ENCODE data around the gene MRPS9. TPM values are rescaled to one million over a fixed set of nuclear protein-coding genes. Genes with fewer than 3 reads are reported as not detected.

Gene MRPS9
- total RNA-seq, 1 experiment from 2014 or later: 60.0 TPM

DNA sequence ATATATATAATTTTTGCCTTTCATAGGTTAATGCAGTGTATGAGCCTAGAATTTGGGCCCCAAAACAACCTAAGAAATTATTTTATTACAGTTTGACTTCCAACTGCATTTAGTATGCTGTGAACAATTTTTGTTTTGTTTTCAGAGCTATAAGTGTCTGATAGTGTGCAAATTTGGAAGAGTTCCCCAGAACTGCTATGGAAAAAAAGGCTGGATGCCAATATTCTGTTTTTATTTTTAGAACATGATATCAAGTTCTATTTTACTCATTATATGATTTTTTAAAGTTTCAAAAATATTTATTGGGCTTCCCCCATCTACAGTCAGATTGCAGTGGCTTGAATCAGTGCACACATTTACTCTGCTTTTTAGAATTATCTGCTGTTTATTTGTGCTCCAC is 42.6 kb downstream of the MRPS9 start:
- Histone ChIP-seq H2BK5ac (ENCODE audit: insufficient read length, low read length) (no peak overlapping the region), H2BK15ac (ENCODE audit: low read depth, low read length) (no peak overlapping the region), H3K23ac (ENCODE audit: insufficient read length, low read depth, low read length) (no peak overlapping the region), H2AFZ (ENCODE audit: low read length) (no peak overlapping the region), H3K4me1 (ENCODE audit: insufficient read depth, low read length) (no peaks in the 10 kb centered on the region; the same call in 1 of the 2 replicates), H3K9ac (ENCODE audit: extremely low read depth, insufficient read length, low read length) (no peak overlapping the region), H2BK20ac (ENCODE audit: low read depth, low read length, poor library complexity, severe bottlenecking) (no peak overlapping the region), H3K27me3 (ENCODE audit: insufficient read depth, low read length) (no peaks in the 10 kb centered on the region), H2AK5ac (ENCODE audit: insufficient read length, low read length) (no peak overlapping the region), H2BK12ac (ENCODE audit: insufficient read length, low read depth, low read length) (no peak overlapping the region), H4K20me1 (ENCODE audit: control insufficient read depth, insufficient read depth, insufficient read length) (no peaks in the 10 kb centered on the region), H2BK120ac (ENCODE audit: low read depth, low read length, poor library complexity, severe bottlenecking) (no peak overlapping the region), H3K4me2 (ENCODE audit: insufficient read depth, insufficient read length, low read length) (no peak overlapping the region), H3K4ac (ENCODE audit: low read depth, low read length) (no peak overlapping the region), H3K9me3 (ENCODE audit: control insufficient read depth, low read depth, low read length) (no peaks in the 10 kb centered on the region), H4K5ac (ENCODE audit: insufficient read length, low read depth, low read length) (no peak overlapping the region), H3K23me2 (ENCODE audit: insufficient read length, low read depth, low read length, poor library complexity, severe bottlenecking) (no peaks in the 10 kb centered on the region), H3K27ac (ENCODE audit: insufficient read length, low read depth, low read length) (no peak overlapping the region), H4K91ac (ENCODE audit: insufficient read length, low read depth, low read length) (no peak overlapping the region), H3K79me2 (ENCODE audit: insufficient read depth, low read length) (no peaks in the 10 kb centered on the region), H3K56ac (ENCODE audit: insufficient read length, low read depth, low read length) (no peak overlapping the region), H3K79me1 (ENCODE audit: insufficient read depth, low read depth, low read length, poor library complexity, severe bottlenecking) (no peaks in the 10 kb centered on the region), H3K14ac (ENCODE audit: insufficient read depth, low read length) (no peak overlapping the region), H4K8ac (replicated peaks; ENCODE audit: insufficient read length, low read depth, low read length) (no peak overlapping the region), H3T11ph (ENCODE audit: low read length) (no peak overlapping the region), H3K18ac (ENCODE audit: insufficient read length, low read depth, low read length) (no peak overlapping the region)
- Mint-ChIP-seq H3K4me1 (peaks cover 24 to 32% of the 10 kb centered on the region in 2 experiments), H3K9me3 (no peaks in the 10 kb centered on the region), H3K36me3 (ENCODE audit: insufficient read depth in 1 of 3, low read depth in 3 of 3) (peaks cover 2 to 10% (median 7%) of the 10 kb centered on the region in 3 experiments; a peak in 5 of 7 replicates), H3K27me3 (ENCODE audit: low read depth) (no peaks in the 10 kb centered on the region), H3K4me3 (no peak overlapping the region), H3K27ac (peak overlapping the region in 2 of 3 experiments; percentile 8 to 45; a peak in 2 of 7 replicates)
- no peak for DNase-seq
- TF ChIP-seq, protein P1, sequence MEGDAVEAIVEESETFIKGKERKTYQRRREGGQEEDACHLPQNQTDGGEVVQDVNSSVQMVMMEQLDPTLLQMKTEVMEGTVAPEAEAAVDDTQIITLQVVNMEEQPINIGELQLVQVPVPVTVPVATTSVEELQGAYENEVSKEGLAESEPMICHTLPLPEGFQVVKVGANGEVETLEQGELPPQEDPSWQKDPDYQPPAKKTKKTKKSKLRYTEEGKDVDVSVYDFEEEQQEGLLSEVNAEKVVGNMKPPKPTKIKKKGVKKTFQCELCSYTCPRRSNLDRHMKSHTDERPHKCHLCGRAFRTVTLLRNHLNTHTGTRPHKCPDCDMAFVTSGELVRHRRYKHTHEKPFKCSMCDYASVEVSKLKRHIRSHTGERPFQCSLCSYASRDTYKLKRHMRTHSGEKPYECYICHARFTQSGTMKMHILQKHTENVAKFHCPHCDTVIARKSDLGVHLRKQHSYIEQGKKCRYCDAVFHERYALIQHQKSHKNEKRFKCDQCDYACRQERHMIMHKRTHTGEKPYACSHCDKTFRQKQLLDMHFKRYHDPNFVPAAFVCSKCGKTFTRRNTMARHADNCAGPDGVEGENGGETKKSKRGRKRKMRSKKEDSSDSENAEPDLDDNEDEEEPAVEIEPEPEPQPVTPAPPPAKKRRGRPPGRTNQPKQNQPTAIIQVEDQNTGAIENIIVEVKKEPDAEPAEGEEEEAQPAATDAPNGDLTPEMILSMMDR (conservative IDR thresholded peaks at IDR 0.05): no peak
